HepG2 (cell line): ENCODE results near the gene TLE7. TPM values are rescaled to one million over a fixed set of nuclear protein-coding genes. Genes with fewer than 3 reads are reported as not detected.

Source experiments
- ATF2 ChIP-seq: sonication (generic); formaldehyde crosslinking; IDR thresholded peaks from 2 replicates; pipeline ENCODE4 v1.4.0; 2020; ENCODE audit warnings: missing genetic modification reagents
- CSRNP2 ChIP-seq: sonication (generic); formaldehyde crosslinking; conservative IDR thresholded peaks from 2 replicates; pipeline ENCODE4 v1.8.0; 2022; ENCODE audit warnings: low read depth, missing genetic modification reagents
- DR1 ChIP-seq: sonication (generic); formaldehyde crosslinking; IDR thresholded peaks from 2 replicates; pipeline ENCODE4 v1.8.0; 2021; ENCODE audit warnings: mild to moderate bottlenecking, missing genetic modification reagents, inconsistent platforms
- ETV6 ChIP-seq: sonication (generic); formaldehyde crosslinking; conservative IDR thresholded peaks from 2 replicates; pipeline ENCODE4 v1.4.0; 2020; ENCODE audit warnings: missing genetic modification reagents
- FOSL1 ChIP-seq: sonication (generic); formaldehyde crosslinking; IDR thresholded peaks from 2 replicates; pipeline ENCODE4 v1.9.0; 2021; ENCODE audit warnings: missing genetic modification reagents, borderline replicate concordance
- HNRNPUL1 ChIP-seq: fragments of 200-400 bp; formaldehyde crosslinking; IDR thresholded peaks from 2 replicates; pipeline ENCODE4 v1.6.1; 2017; ENCODE audit warnings: low read depth, mild to moderate bottlenecking, low read length, moderate library complexity
- KDM5A ChIP-seq: fragments of 200-600 bp; sonication (generic); IDR thresholded peaks from 2 replicates; pipeline ENCODE4 v1.7.0; 2018; ENCODE audit warnings: antibody characterized with exemption, mild to moderate bottlenecking, low read length, borderline replicate concordance
- MED8 ChIP-seq: sonication (generic); formaldehyde crosslinking; IDR thresholded peaks from 2 replicates; pipeline ENCODE4 v1.8.1; 2023; ENCODE audit warnings: mild to moderate bottlenecking, missing genetic modification reagents; ENCODE audit not compliant: insufficient replicate concordance
- NFYB ChIP-seq: sonication (generic); formaldehyde crosslinking; IDR thresholded peaks from 2 replicates; pipeline ENCODE4 v1.4.0; 2020; ENCODE audit warnings: missing genetic modification reagents
- PLRG1 ChIP-seq: fragments of 450-650 bp; conservative IDR thresholded peaks from 2 replicates; pipeline ENCODE4 v1.6.1; 2016
- RCOR2 ChIP-seq: IDR thresholded peaks from 2 replicates; pipeline ENCODE4 v1.6.1; 2016; ENCODE audit warnings: missing biosample characterization, missing genetic modification reagents
- SOX5 ChIP-seq: IDR thresholded peaks from 2 replicates; pipeline ENCODE4 v1.6.1; 2016; ENCODE audit warnings: borderline replicate concordance
- TBX3 ChIP-seq: fragments of 450-650 bp; IDR thresholded peaks from 2 replicates; pipeline ENCODE4 v1.6.1; 2017; ENCODE audit warnings: antibody characterized with exemption, mild to moderate bottlenecking, inconsistent platforms, borderline replicate concordance
- TRIM22 ChIP-seq: fragments of 450-650 bp; IDR thresholded peaks from 2 replicates; pipeline ENCODE4 v1.6.1; 2017
- ZBTB20 ChIP-seq: sonication (generic); formaldehyde crosslinking; IDR thresholded peaks from 2 replicates; pipeline ENCODE4 v1.8.1; 2023; ENCODE audit warnings: missing genetic modification reagents, low read depth, mild to moderate bottlenecking, borderline replicate concordance
- ZNF10 ChIP-seq: sonication (generic); formaldehyde crosslinking; IDR thresholded peaks from 2 replicates; pipeline ENCODE4 v1.4.0; 2020; ENCODE audit warnings: mild to moderate bottlenecking, low read depth, missing genetic modification reagents, borderline replicate concordance
- ZNF335 ChIP-seq: sonication (generic); formaldehyde crosslinking; IDR thresholded peaks from 2 replicates; pipeline ENCODE4 v1.4.0; 2020; ENCODE audit warnings: missing genetic modification reagents
- ZNF34 ChIP-seq: sonication (generic); formaldehyde crosslinking; IDR thresholded peaks from 2 replicates; pipeline ENCODE4 v1.4.0; 2020; ENCODE audit warnings: mild to moderate bottlenecking, missing genetic modification reagents, borderline replicate concordance
- ZNF383 ChIP-seq: sonication (generic); formaldehyde crosslinking; IDR thresholded peaks from 2 replicates; pipeline ENCODE4 v1.4.0; 2020; ENCODE audit warnings: missing genetic modification reagents, mild to moderate bottlenecking, borderline replicate concordance
- ZNF414 ChIP-seq: sonication (generic); formaldehyde crosslinking; IDR thresholded peaks from 2 replicates; pipeline ENCODE4 v1.5.0; 2020; ENCODE audit warnings: missing genetic modification reagents
- ZNF558 ChIP-seq: sonication (generic); formaldehyde crosslinking; IDR thresholded peaks from 2 replicates; pipeline ENCODE4 v1.9.0; 2022; ENCODE audit warnings: mild to moderate bottlenecking, missing genetic modification reagents, borderline replicate concordance
- ZNF580 ChIP-seq: IDR thresholded peaks from 2 replicates; pipeline ENCODE4 v1.6.1; 2016; ENCODE audit warnings: low read depth, borderline replicate concordance
- ZNF598 ChIP-seq: sonication (generic); formaldehyde crosslinking; IDR thresholded peaks from 2 replicates; pipeline ENCODE4 v1.5.1; 2020; ENCODE audit warnings: mild to moderate bottlenecking, missing genetic modification reagents, borderline replicate concordance
- ZNF652 ChIP-seq: IDR thresholded peaks from 2 replicates; pipeline ENCODE4 v1.6.1; 2016; ENCODE audit warnings: low read depth, borderline replicate concordance
- ZNF670 ChIP-seq: sonication (generic); formaldehyde crosslinking; IDR thresholded peaks from 2 replicates; pipeline ENCODE4 v1.8.0; 2022; ENCODE audit warnings: mild to moderate bottlenecking, missing genetic modification reagents, borderline replicate concordance
- ZNF713 ChIP-seq: sonication (generic); formaldehyde crosslinking; IDR thresholded peaks from 2 replicates; pipeline ENCODE4 v1.4.0; 2020; ENCODE audit warnings: mild to moderate bottlenecking, missing genetic modification reagents
- polyA plus RNA-seq, 8 experiments: library from polyadenylated mRNA; depleted of rRNA in 3 of 8; stranded (reverse) in 7 of 8; unstranded in 1 of 8; fragments of >200 nt; fragmentation: Illumina TruSeq in 4 of 8; extraction: Trizol in 4 of 8; gene quantifications; 2 replicates each; pipeline versions ENCODE4 v1.2.1 to v1.2.3, GENCODE V29; 2011 to 2016; ENCODE audit warnings: low read depth in 4 of 8, missing spikeins in 1 of 8, mixed read lengths in 1 of 8; ENCODE audit not compliant: insufficient read depth in 1 of 8
- total RNA-seq, 5 experiments: library from RNA; depleted of rRNA; stranded (reverse); fragments of >200 nt; fragmentation: Illumina TruSeq; extraction: Trizol; gene quantifications; 2 replicates each; pipeline ENCODE4 v1.2.3, GENCODE V29; 2016; ENCODE audit warnings: low read depth in 1 of 5

TLE7 gene
- total and polyA plus RNA-seq, 2 of the 13 experiments (the other 11 are each of a cell fraction or from before 2014, with no cell fraction given) = not detected

GRCh38 chr16:71440669-71441347 is 1.0 kb downstream of the TLE7 start (continued):
- TF ChIP-seq TRIM22 (no peak), ZNF580 (CRISPR knock-in tag) (no peak), ZNF34 (CRISPR knock-in tag) (no peak), RCOR2 (CRISPR knock-in tag) (no peak), ATF2 (CRISPR knock-in tag) (no peak), CSRNP2 (CRISPR knock-in tag) (no peak), ZNF10 (CRISPR knock-in tag) (no peak), NFYB (CRISPR knock-in tag) (no peak), MED8 (CRISPR knock-in tag) (no peak), DR1 (CRISPR knock-in tag) (no peak), ZNF383 (CRISPR knock-in tag) (peak; percentile 43; the same call in 1 of the 2 replicates), ZNF598 (CRISPR knock-in tag) (0 out of 2 replicates have a peak, but pooled peaks have one; percentile 51), ZNF558 (CRISPR knock-in tag) (no peak), TBX3 (no peak), ZNF414 (peak; percentile 37; the same call in 1 of the 2 replicates), HNRNPUL1 (no peak), ETV6 (CRISPR knock-in tag) (no peak), ZBTB20 (no peak), ZNF335 (CRISPR knock-in tag) (no peak), KDM5A (no peak), ZNF652 (CRISPR knock-in tag) (no peak), ZNF713 (CRISPR knock-in tag) (no peak), PLRG1 (no peak), FOSL1 (no peak), SOX5 (CRISPR knock-in tag) (no peak), ZNF670 (CRISPR knock-in tag) (no peak)
